Activated B cell treated with CpG ODN at 0.5 μM for 24 hours (primary cell): Measurements from ENCODE around the gene PHOX2B. TPM values are rescaled to one million over a fixed set of nuclear protein-coding genes. Genes with fewer than 3 reads are reported as not detected.

Experiments
- ATAC-seq: fragments of 200-7000 bp; cut with Tn5 transposase; one replicate; pipeline ENCODE4 v1.10.0; 2021; ENCODE audit warnings: low read depth, mild to moderate bottlenecking, moderate library complexity
- CTCF ChIA-PET: fragments of 350-600 bp; sonication (Branson Sonifier 250); formaldehyde crosslinking; loops from one replicate; lab custom pipeline; 2021; ENCODE audit warnings: antibody characterized with exemption; lab: Charles Lee
- POLR2A ChIA-PET: fragments of 350-600 bp; sonication (Branson Sonifier 250); formaldehyde crosslinking; loops from one replicate; lab custom pipeline; 2021; ENCODE audit warnings: antibody characterized with exemption; lab: Charles Lee
- DNase-seq: peaks from one replicate; pipeline ENCODE4 v3.0.0; 2022
- H3K27ac Mint-ChIP-seq: one replicate; pipeline ENCODE4 v1.8.0; 2020; ENCODE audit warnings: mixed read lengths
- H3K27me3 Mint-ChIP-seq: one replicate; pipeline ENCODE4 v1.8.0; 2021; ENCODE audit warnings: mixed read lengths
- H3K36me3 Mint-ChIP-seq: one replicate; pipeline ENCODE4 v1.8.0; 2021; ENCODE audit warnings: low read depth, mixed read lengths
- H3K4me1 Mint-ChIP-seq: one replicate; pipeline ENCODE4 v1.8.0; 2021; ENCODE audit warnings: mixed read lengths
- H3K4me3 Mint-ChIP-seq: one replicate; pipeline ENCODE4 v1.8.0; 2020; ENCODE audit warnings: mild to moderate bottlenecking, mixed read lengths
- H3K9me3 Mint-ChIP-seq: one replicate; pipeline ENCODE4 v1.8.0; 2020; ENCODE audit warnings: mixed read lengths
- intact Hi-C: fragments of 100-400 bp; cut with micrococcal nuclease; formaldehyde crosslinking; loops from one replicate; pipeline ENCODE4 v1.15.1; 2024
- total RNA-seq: library from RNA; stranded (reverse); gene quantifications from 2 replicates; pipeline ENCODE4 v1.2.3, GENCODE V29; 2022
- TF ChIP-seq, protein P1 (sequence below): fragments of 200-600 bp; IDR thresholded peaks from one replicate; pipeline ENCODE4 v1.8.0; 2022; ENCODE audit warnings: antibody characterized with exemption, mild to moderate bottlenecking

Gene PHOX2B
- not detected in 2 replicates for total RNA-seq

DNA sequence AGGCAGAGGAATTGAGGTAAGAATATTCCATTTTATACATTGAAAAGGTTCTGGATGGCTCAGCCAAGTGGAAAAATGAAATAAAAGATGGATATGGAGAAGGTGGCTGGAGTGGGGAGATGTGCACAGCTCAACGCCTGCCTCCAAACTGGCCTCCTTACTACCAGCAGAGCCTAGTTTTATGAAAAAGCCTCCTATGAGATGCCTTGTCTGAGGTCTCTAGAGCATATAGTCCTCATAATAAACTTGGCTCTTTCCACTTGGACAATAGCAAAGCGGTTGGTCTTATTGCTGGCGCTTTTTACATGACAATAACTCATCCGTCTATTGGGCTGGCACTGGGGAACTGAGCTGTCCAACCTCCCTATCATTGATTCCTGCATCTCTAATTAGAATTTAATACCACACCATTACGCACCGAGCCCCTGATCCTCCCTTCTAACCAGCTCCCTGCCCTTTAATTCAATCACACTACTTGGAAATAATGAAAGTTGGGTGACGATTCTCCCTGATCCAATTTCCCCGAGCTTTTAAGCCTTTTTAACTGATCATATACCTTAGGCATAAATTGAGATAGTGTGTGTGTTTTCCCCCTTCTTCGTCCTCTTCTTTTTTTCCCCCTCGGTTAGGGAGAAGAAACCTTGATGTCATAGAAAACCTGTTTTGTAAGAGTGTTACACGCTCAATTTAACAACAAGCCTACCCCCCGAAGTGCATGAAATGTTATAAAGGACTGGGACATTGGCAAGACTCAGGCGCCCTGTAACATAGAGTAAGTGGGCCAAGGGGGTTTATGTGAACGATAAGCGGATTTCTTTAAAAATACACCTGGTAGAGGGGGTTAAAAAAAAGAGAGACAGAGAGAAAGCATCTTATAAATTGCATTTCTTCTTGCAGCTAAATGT, at the start of gene PHOX2B:
TSS of gene PHOX2B (minus strand) at position 155 of the 905 bp plus-strand sequence. CDS start at position 40, 115 bp downstream.
- Mint-ChIP-seq H3K9me3 (peaks cover 2% of the 10 kb centered on the region), H3K27ac (no peak within 1 kb of the TSS), H3K4me3 (no peak within 1 kb of the TSS), H3K27me3 (peaks cover 69% of the 10 kb centered on the region), H3K36me3 (no peaks in the 10 kb centered on the region), H3K4me1 (no peaks in the 10 kb centered on the region)
- no peak for ATAC-seq
- ChIA-PET CTCF (no interaction called here), POLR2A (no interaction called here)
- TF ChIP-seq, protein P1, sequence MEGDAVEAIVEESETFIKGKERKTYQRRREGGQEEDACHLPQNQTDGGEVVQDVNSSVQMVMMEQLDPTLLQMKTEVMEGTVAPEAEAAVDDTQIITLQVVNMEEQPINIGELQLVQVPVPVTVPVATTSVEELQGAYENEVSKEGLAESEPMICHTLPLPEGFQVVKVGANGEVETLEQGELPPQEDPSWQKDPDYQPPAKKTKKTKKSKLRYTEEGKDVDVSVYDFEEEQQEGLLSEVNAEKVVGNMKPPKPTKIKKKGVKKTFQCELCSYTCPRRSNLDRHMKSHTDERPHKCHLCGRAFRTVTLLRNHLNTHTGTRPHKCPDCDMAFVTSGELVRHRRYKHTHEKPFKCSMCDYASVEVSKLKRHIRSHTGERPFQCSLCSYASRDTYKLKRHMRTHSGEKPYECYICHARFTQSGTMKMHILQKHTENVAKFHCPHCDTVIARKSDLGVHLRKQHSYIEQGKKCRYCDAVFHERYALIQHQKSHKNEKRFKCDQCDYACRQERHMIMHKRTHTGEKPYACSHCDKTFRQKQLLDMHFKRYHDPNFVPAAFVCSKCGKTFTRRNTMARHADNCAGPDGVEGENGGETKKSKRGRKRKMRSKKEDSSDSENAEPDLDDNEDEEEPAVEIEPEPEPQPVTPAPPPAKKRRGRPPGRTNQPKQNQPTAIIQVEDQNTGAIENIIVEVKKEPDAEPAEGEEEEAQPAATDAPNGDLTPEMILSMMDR: no peak
- DNase-seq: no peak
- intact Hi-C loops: no loop called here

DNA sequence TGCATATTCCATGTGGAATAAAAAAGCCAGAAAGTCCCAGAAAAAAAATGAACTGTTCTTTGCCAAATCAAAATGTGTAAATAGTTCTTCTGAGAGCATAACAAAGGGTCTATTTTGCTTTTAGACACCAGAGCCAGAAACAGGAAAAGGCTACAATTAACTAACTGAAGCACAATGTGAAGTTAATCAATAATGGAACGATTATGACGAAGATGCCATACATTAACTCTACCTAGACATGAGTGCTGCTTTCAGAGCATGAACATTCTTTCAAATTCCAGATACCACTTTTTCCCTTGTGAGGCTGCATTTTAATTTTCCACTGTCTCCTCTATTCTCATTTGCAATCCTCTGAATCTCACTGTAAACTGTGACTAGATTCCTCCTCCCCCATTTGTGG, 48.7 kb upstream of the PHOX2B start:
- DNase-seq: no peak
- ChIA-PET CTCF (no interaction called here), POLR2A (no interaction called here)
- TF ChIP-seq, protein P1: no peak
- H3K4me1 Mint-ChIP-seq: no peaks in the 10 kb centered on the region
- peaks cover 2% of the 10 kb centered on the region for H3K27me3 Mint-ChIP-seq
- intact Hi-C loops: no loop called here
- H3K27ac Mint-ChIP-seq: no peak overlapping the region
- no peak overlapping the region for H3K4me3 Mint-ChIP-seq
- H3K9me3 Mint-ChIP-seq: no peaks in the 10 kb centered on the region
- H3K36me3 Mint-ChIP-seq: no peaks in the 10 kb centered on the region
- ATAC-seq: no peak

DNA sequence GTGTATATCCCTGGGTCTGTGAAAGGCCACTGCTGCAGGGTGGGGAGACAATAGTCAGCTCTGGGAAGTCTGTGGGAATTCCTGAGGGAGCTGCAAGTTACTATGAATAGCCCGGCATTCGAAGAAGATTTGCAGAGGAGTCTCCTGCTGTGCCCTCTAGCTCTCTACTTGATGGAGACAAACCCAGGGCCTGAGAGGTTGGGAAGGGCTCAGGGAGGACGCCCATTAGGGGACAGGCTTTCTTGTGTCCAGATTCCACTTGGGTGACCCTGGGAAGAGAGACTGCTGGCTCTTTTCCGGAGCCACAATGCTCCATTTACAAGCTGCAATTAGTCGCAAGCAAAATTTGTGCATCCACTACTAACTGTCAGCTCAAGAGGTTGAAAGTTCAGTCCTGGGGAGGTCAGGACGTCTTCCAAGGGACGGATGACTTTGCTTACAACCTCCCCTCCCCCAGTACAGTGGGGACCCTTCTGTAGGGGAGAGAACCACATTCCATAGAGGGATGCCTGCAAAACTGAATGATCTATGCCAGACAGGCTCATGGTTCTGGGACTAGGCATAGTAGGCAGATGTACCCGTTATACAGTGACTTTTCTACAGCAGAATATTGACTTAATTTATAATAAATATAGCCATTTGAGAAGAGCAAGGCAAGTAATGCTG, 48.2 kb upstream of the PHOX2B start:
- H3K36me3 Mint-ChIP-seq: no peaks in the 10 kb centered on the region
- H3K9me3 Mint-ChIP-seq: no peaks in the 10 kb centered on the region
- CTCF ChIA-PET: no interaction called here
- no peak overlapping the region for H3K27ac Mint-ChIP-seq
- TF ChIP-seq, protein P1: no peak
- H3K27me3 Mint-ChIP-seq: peaks cover 2% of the 10 kb centered on the region
- no peak overlapping the region for H3K4me3 Mint-ChIP-seq
- no peak for ATAC-seq
- H3K4me1 Mint-ChIP-seq: no peaks in the 10 kb centered on the region
- no peak for DNase-seq
- POLR2A ChIA-PET: no interaction called here
- intact Hi-C loops: no loop called here

DNA sequence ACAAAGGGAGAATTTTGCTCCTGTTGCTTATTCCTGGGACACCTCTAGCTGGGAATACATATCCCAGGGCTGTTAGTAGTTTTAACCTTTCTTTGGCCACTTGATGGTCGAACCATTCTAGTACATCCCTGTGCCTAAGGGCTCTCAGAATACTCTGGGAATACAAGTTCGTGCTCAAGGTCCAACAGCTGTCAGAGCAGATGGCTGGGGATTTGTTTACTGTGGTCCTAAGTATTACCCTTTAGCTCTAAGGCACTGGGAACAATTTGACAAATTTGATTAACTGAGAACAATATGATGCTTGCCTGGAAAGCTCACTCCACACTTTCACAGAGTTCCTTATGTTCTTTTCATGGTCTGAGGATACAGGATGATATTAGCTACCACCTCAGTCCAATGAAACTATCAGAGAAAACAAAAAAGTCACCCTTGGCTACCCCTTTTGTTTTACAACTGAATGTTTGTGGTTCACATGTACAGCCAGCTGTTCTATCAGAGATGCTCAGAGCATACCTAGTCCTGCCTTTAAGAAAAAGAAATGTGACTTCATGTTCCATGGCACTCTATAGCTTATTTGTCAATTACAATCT, 47.4 kb upstream of the PHOX2B start:
- ChIA-PET POLR2A (no interaction called here), CTCF (no interaction called here)
- H3K27ac Mint-ChIP-seq: no peak overlapping the region
- H3K27me3 Mint-ChIP-seq: peaks cover 2% of the 10 kb centered on the region
- no peaks in the 10 kb centered on the region for H3K36me3 Mint-ChIP-seq
- intact Hi-C loops: no loop called here
- no peak overlapping the region for H3K4me3 Mint-ChIP-seq
- no peaks in the 10 kb centered on the region for H3K4me1 Mint-ChIP-seq
- ATAC-seq (no peak), DNase-seq (no peak)
- no peaks in the 10 kb centered on the region for H3K9me3 Mint-ChIP-seq
- TF ChIP-seq, protein P1: no peak

DNA sequence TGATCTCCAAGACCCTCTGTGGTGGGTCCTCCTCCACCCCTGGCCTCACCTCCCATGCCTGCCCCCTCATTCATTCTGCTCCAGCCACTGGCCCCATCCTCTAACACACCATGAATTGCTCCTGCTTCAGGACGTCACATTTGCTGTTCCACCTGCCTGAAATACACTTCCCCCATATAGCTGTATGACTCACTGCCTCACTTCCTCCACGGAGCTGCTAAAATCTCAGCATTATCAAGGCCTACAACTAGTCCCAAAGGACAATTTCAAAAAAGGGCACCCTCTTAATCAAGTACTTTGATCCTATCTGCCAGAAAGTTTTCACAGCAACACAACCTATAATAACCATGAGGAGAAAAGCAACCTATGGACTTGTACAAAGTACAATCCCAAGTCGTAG, 43.6 kb upstream of the PHOX2B start:
- CTCF ChIA-PET: no interaction called here
- ATAC-seq (no peak), DNase-seq (no peak)
- Mint-ChIP-seq H3K27ac (no peak overlapping the region), H3K36me3 (no peaks in the 10 kb centered on the region), H3K9me3 (no peaks in the 10 kb centered on the region), H3K27me3 (peaks cover 2% of the 10 kb centered on the region), H3K4me1 (no peaks in the 10 kb centered on the region), H3K4me3 (no peak overlapping the region)
- POLR2A ChIA-PET: no interaction called here
- TF ChIP-seq, protein P1: no peak
- intact Hi-C loops: no loop called here
